Effector memory CD4-positive, alpha-beta T cell (primary cell): ENCODE measurements around the gene NDP.

Experiments used
- DNase-seq, 3 donors: peaks; one replicate each; pipeline ENCODE4 v3.0.0-alpha.2; 2020
- H3K27ac ChIP-seq: 2 replicates; pipeline ENCODE4 v1.7.0; 2013; ENCODE audit warnings: mild to moderate bottlenecking, low read length, moderate library complexity; ENCODE audit not compliant: insufficient read depth, poor library complexity, severe bottlenecking
- H3K27me3 ChIP-seq: replicated peaks from 2 replicates; pipeline ENCODE4 v1.7.0; 2013; ENCODE audit warnings: mild to moderate bottlenecking, low read length; ENCODE audit not compliant: insufficient read depth, control insufficient read depth, poor library complexity, severe bottlenecking
- H3K36me3 ChIP-seq: 2 replicates; pipeline ENCODE4 v1.7.0; 2013; ENCODE audit warnings: mild to moderate bottlenecking, low read length, moderate library complexity; ENCODE audit not compliant: control insufficient read depth, insufficient read depth
- H3K4me1 ChIP-seq: 2 replicates; pipeline ENCODE4 v1.7.0; 2013; ENCODE audit warnings: low read length, mild to moderate bottlenecking; ENCODE audit not compliant: control insufficient read depth, insufficient read depth, poor library complexity, severe bottlenecking
- H3K4me3 ChIP-seq: 2 replicates; pipeline ENCODE4 v1.7.0; 2013; ENCODE audit warnings: low read length, low read depth, mild to moderate bottlenecking; ENCODE audit not compliant: insufficient read depth, poor library complexity, severe bottlenecking
- H3K9me3 ChIP-seq: 2 replicates; pipeline ENCODE4 v1.7.0; 2013; ENCODE audit warnings: mild to moderate bottlenecking, low read length, moderate library complexity; ENCODE audit not compliant: control insufficient read depth

The NDP gene

GRCh38 chrX:44003975-44004374 lies 30.8 kb upstream of the NDP start:
- Histone ChIP-seq H3K27me3 (no peaks in the 10 kb centered on the region), H3K9me3 (no peaks in the 10 kb centered on the region), H3K4me1 (no peaks in the 10 kb centered on the region), H3K27ac (no peak overlapping the region), H3K4me3 (no peak overlapping the region), H3K36me3 (no peaks in the 10 kb centered on the region)
- DNase-seq, result no peak

GRCh38 chrX:44002567-44002966 lies 29.4 kb upstream of the NDP start:
- no peak overlapping the region for H3K4me3 ChIP-seq
- H3K27me3 ChIP-seq, result no peaks in the 10 kb centered on the region
- no peaks in the 10 kb centered on the region for H3K4me1 ChIP-seq
- no peaks in the 10 kb centered on the region for H3K9me3 ChIP-seq
- no peak for DNase-seq
- H3K36me3 ChIP-seq, result no peaks in the 10 kb centered on the region
- no peak overlapping the region for H3K27ac ChIP-seq

- H3K27me3 ChIP-seq, result no peaks in the 10 kb centered on the region
- H3K4me3 ChIP-seq, result no peak overlapping the region
- DNase-seq, result no peak
- H3K27ac ChIP-seq, result no peak overlapping the region
- no peaks in the 10 kb centered on the region for H3K4me1 ChIP-seq
- no peaks in the 10 kb centered on the region for H3K9me3 ChIP-seq
- no peaks in the 10 kb centered on the region for H3K36me3 ChIP-seq
Observed at GRCh38 chrX:43998374-43998773, 25.2 kb upstream of the NDP start.

- no peaks in the 10 kb centered on the region for H3K4me1 ChIP-seq
- H3K4me3 ChIP-seq, result no peak overlapping the region
- H3K36me3 ChIP-seq, result no peaks in the 10 kb centered on the region
- no peaks in the 10 kb centered on the region for H3K9me3 ChIP-seq
- H3K27ac ChIP-seq, result no peak overlapping the region
- no peak for DNase-seq
- no peaks in the 10 kb centered on the region for H3K27me3 ChIP-seq
Observed at GRCh38 chrX:43996491-43996890, 23.3 kb upstream of the NDP start.

GRCh38 chrX:43986083-43986482 lies 12.9 kb upstream of the NDP start:
- Histone ChIP-seq H3K27ac (no peak overlapping the region), H3K4me3 (no peak overlapping the region), H3K4me1 (no peaks in the 10 kb centered on the region), H3K36me3 (no peaks in the 10 kb centered on the region), H3K9me3 (no peaks in the 10 kb centered on the region), H3K27me3 (no peaks in the 10 kb centered on the region)
- no peak for DNase-seq

DNA sequence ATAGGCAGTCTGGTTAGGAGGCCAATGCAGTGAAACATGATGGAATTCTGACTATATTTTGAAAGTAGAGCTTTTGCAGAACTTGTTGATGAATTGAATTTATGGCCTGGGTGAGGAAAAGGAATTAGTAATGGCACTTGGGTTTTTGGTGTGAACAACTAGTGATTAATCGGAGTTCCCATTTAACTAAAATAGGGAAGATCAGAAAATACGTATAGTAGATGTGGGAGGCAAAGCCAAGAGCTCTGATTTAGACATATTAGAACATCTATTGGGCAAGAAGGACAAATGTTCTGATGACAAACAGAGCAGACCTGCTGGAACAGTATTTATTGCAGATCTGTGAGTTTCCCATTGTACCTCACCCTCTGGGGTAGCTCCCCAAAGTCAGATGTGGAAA lies 12.3 kb upstream of the NDP start:
- H3K4me3 ChIP-seq, result no peak overlapping the region
- H3K27me3 ChIP-seq, result no peaks in the 10 kb centered on the region
- H3K36me3 ChIP-seq, result no peaks in the 10 kb centered on the region
- no peaks in the 10 kb centered on the region for H3K9me3 ChIP-seq
- DNase-seq, result no peak
- H3K27ac ChIP-seq, result no peak overlapping the region
- no peaks in the 10 kb centered on the region for H3K4me1 ChIP-seq

DNA sequence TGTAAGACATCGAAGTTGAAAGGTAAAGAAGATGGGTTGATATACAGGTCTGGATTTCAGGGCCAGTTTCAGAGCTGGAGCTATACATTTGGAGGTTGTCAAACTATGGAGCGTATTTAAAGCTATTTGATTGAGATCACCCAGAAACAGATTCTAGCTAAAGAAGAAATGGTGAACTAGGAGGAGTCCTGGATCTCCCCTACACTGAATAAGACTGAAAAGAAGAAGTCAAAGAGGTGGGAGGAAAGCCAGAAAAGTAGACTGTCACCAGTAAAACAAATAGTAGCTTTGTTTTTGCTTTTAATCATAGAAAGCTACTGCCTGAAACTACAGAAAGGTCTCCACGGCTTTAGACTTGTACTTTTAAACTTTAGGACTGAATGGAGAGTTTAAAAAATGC lies 5.0 kb upstream of the NDP start:
- Histone ChIP-seq H3K4me3 (no peak overlapping the region), H3K4me1 (no peaks in the 10 kb centered on the region), H3K36me3 (no peaks in the 10 kb centered on the region), H3K27ac (no peak overlapping the region), H3K27me3 (no peaks in the 10 kb centered on the region), H3K9me3 (no peaks in the 10 kb centered on the region)
- DNase-seq, result no peak

DNA sequence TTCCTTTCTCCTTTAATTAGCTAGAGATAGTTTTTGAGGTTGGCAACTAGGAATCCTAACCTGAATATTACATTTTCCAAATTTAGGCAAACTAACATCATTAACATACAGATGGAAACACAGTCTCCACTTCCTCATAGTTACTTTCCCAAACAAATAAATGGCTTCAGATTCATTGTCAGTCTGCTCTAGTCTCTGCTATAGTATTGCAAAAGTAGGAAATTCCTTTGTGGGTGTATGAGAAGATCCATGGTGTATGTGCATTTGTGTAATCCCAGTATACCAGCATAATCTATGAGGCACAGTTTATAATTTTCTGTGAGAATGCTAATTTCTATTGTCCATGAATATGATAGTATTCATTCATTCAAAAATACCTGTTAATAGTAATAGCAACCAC lies 3.0 kb upstream of the NDP start:
- Histone ChIP-seq H3K36me3 (no peaks in the 10 kb centered on the region), H3K27ac (no peak overlapping the region), H3K4me3 (no peak overlapping the region), H3K4me1 (no peaks in the 10 kb centered on the region), H3K9me3 (no peaks in the 10 kb centered on the region), H3K27me3 (no peaks in the 10 kb centered on the region)
- no peak for DNase-seq

GRCh38 chrX:43975796-43976195 lies 2.6 kb upstream of the NDP start:
- no peaks in the 10 kb centered on the region for H3K27me3 ChIP-seq
- no peak overlapping the region for H3K4me3 ChIP-seq
- no peaks in the 10 kb centered on the region for H3K4me1 ChIP-seq
- H3K9me3 ChIP-seq, result no peaks in the 10 kb centered on the region
- DNase-seq, result no peak
- no peaks in the 10 kb centered on the region for H3K36me3 ChIP-seq
- H3K27ac ChIP-seq, result no peak overlapping the region

GRCh38 chrX:43974741-43975465 lies 1.7 kb upstream of the NDP start:
- Histone ChIP-seq H3K27me3 (no peaks in the 10 kb centered on the region), H3K9me3 (no peaks in the 10 kb centered on the region), H3K4me1 (no peaks in the 10 kb centered on the region), H3K4me3 (no peak overlapping the region), H3K36me3 (no peaks in the 10 kb centered on the region), H3K27ac (no peak overlapping the region)
- DNase-seq, result no peak
